DOHH2 (cell line): ENCODE data around the gene DTX4.

ENCODE experiments used
- H3F3A ChIP-seq: fragments of 200-600 bp; sonication (generic), shearing (Covaris generic); 2 replicates; pipeline ENCODE4 v1.6.0; 2016; ENCODE audit warnings: antibody characterized with exemption, mild to moderate bottlenecking; ENCODE audit not compliant: control insufficient read depth, insufficient read depth
- H3K27ac ChIP-seq: fragments of 200-600 bp; sonication (generic); 2 replicates; pipeline ENCODE4 v1.5.1; 2014; ENCODE audit warnings: low read depth, mild to moderate bottlenecking, low read length, moderate library complexity
- H3K27me3 ChIP-seq: fragments of 200-600 bp; sonication (generic); 2 replicates; pipeline ENCODE4 v1.6.1; 2014; ENCODE audit warnings: mild to moderate bottlenecking, low read length, mixed read lengths; ENCODE audit not compliant: control insufficient read depth
- H3K36me3 ChIP-seq: fragments of 200-600 bp; sonication (generic); 2 replicates; pipeline ENCODE4 v1.6.1; 2014; ENCODE audit warnings: mild to moderate bottlenecking, low read length, moderate library complexity, mixed read lengths; ENCODE audit not compliant: control insufficient read depth
- H3K4me1 ChIP-seq: fragments of 200-600 bp; sonication (generic); 2 replicates; pipeline ENCODE4 v1.6.1; 2014; ENCODE audit warnings: mild to moderate bottlenecking, low read length, mixed read lengths; ENCODE audit not compliant: control insufficient read depth
- H3K4me2 ChIP-seq: fragments of 200-600 bp; sonication (generic); 2 replicates; pipeline ENCODE4 v1.6.0; 2014; ENCODE audit warnings: mild to moderate bottlenecking, low read length, moderate library complexity
- H3K4me3 ChIP-seq: fragments of 200-600 bp; sonication (generic); 2 replicates; pipeline ENCODE4 v1.5.1; 2014; ENCODE audit warnings: mild to moderate bottlenecking, low read length, mixed read lengths
- H3K79me2 ChIP-seq: fragments of 200-600 bp; sonication (generic); 2 replicates; pipeline ENCODE4 v1.6.1; 2014; ENCODE audit warnings: mild to moderate bottlenecking, low read length, mixed read lengths; ENCODE audit not compliant: control insufficient read depth
- H3K9me2 ChIP-seq: fragments of 200-600 bp; sonication (generic); replicated peaks from 2 replicates; pipeline ENCODE4 v1.6.1; 2014; ENCODE audit warnings: mild to moderate bottlenecking, low read length, mixed read lengths; ENCODE audit not compliant: control insufficient read depth
- H3K9me3 ChIP-seq: fragments of 200-600 bp; sonication (generic); 2 replicates; pipeline ENCODE4 v1.6.1; 2014; ENCODE audit warnings: antibody characterized with exemption, low read length, mixed read lengths; ENCODE audit not compliant: control insufficient read depth, insufficient read depth
- H4K20me1 ChIP-seq: fragments of 200-600 bp; sonication (generic); 2 replicates; pipeline ENCODE4 v1.6.0; 2014; ENCODE audit warnings: low read depth, mild to moderate bottlenecking, antibody characterized with exemption, low read length, moderate library complexity; ENCODE audit not compliant: control insufficient read depth, insufficient read depth
- CTCF ChIP-seq: fragments of 200-600 bp; sonication (generic); IDR thresholded peaks from one replicate; pipeline ENCODE4 v1.5.1; 2014; ENCODE audit warnings: antibody characterized with exemption, mild to moderate bottlenecking, low read depth, low read length; ENCODE audit not compliant: poor library complexity, severe bottlenecking
- EZH2phosphoT487 ChIP-seq: fragments of 200-600 bp; sonication (generic); IDR thresholded peaks from 2 replicates; pipeline ENCODE4 v1.6.1; 2017; ENCODE audit warnings: borderline replicate concordance, mild to moderate bottlenecking, antibody characterized with exemption, low read length, moderate library complexity, mixed read lengths

DTX4 gene

GRCh38 chr11:59195586-59195985 lies 23.7 kb downstream of the DTX4 start:
- H3K79me2 ChIP-seq = no peaks in the 10 kb centered on the region
- no peak overlapping the region for H3K4me3 ChIP-seq
- H3K4me1 ChIP-seq = peaks cover 9% of the 10 kb centered on the region
- no peaks in the 10 kb centered on the region for H3K27me3 ChIP-seq
- no peaks in the 10 kb centered on the region for H3K36me3 ChIP-seq
- H3K4me2 ChIP-seq = no peak overlapping the region
- H3K27ac ChIP-seq = no peak overlapping the region
- H3K9me3 ChIP-seq = no peaks in the 10 kb centered on the region
- no peaks in the 10 kb centered on the region for H3K9me2 ChIP-seq
- H4K20me1 ChIP-seq = no peaks in the 10 kb centered on the region
- no peaks in the 10 kb centered on the region for H3F3A ChIP-seq
- TF ChIP-seq EZH2phosphoT487 (no peak), CTCF (no peak)

- no peaks in the 10 kb centered on the region for H3K36me3 ChIP-seq
- peaks cover 9% of the 10 kb centered on the region for H3K4me1 ChIP-seq
- H3K4me2 ChIP-seq = no peak overlapping the region
- no peaks in the 10 kb centered on the region for H3F3A ChIP-seq
- H3K4me3 ChIP-seq = no peak overlapping the region
- TF ChIP-seq EZH2phosphoT487 (no peak), CTCF (no peak)
- H3K27ac ChIP-seq = no peak overlapping the region
- no peaks in the 10 kb centered on the region for H3K79me2 ChIP-seq
- H4K20me1 ChIP-seq = no peaks in the 10 kb centered on the region
- no peaks in the 10 kb centered on the region for H3K9me2 ChIP-seq
- no peaks in the 10 kb centered on the region for H3K27me3 ChIP-seq
- no peaks in the 10 kb centered on the region for H3K9me3 ChIP-seq
Observed at GRCh38 chr11:59196777-59197176, 24.8 kb downstream of the DTX4 start.

- H3K27me3 ChIP-seq = no peaks in the 10 kb centered on the region
Observed at GRCh38 chr11:59197991-59198390, 26.1 kb downstream of the DTX4 start.

More at GRCh38 chr11:59197991-59198390, 26.1 kb downstream of the DTX4 start:
- H3F3A ChIP-seq = no peaks in the 10 kb centered on the region
- no peak overlapping the region for H3K27ac ChIP-seq
- no peaks in the 10 kb centered on the region for H3K9me3 ChIP-seq
- no peaks in the 10 kb centered on the region for H3K79me2 ChIP-seq
- H3K36me3 ChIP-seq = no peaks in the 10 kb centered on the region
- no peaks in the 10 kb centered on the region for H4K20me1 ChIP-seq
- no peak for TF ChIP-seq EZH2phosphoT487
- TF ChIP-seq CTCF = no peak
- H3K4me1 ChIP-seq = peaks cover 9% of the 10 kb centered on the region
- no peak overlapping the region for H3K4me2 ChIP-seq
- H3K9me2 ChIP-seq = no peaks in the 10 kb centered on the region
- no peak overlapping the region for H3K4me3 ChIP-seq
